Bone marrow (tissue), 2 donors: ENCODE results near the gene RANBP10.

Source experiments
- DNase-seq, 2 donors: peaks; one replicate each; lab custom pipeline; 2025; lab: John Stamatoyannopoulos, UW

Gene RANBP10

GRCh38 chr16:67741118-67741517 lies 65.2 kb downstream of the RANBP10 start:
- DNase-seq: no peak

DNA sequence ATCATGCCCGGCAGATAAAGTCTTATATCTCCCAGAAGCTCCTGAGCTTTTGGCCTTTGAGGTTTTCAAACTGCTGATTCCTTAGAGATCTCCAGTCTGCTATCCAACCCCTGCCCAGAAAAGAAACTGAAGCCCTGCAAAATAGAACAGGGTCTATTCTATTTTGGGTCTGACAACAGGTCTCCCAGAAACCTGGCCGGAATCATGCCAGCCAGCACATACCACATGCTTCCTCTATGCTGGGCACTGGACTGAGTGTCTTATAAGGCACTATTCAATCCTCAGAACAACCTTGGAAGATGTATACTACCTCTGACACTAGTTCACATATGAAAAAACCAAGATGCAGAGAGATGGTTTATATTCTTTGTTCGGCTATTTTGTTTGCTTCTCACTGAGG lies 66.0 kb downstream of the RANBP10 start:
- DNase-seq: no peak

GRCh38 chr16:67736858-67737257 lies 69.5 kb downstream of the RANBP10 start:
- DNase-seq: no peak

DNA sequence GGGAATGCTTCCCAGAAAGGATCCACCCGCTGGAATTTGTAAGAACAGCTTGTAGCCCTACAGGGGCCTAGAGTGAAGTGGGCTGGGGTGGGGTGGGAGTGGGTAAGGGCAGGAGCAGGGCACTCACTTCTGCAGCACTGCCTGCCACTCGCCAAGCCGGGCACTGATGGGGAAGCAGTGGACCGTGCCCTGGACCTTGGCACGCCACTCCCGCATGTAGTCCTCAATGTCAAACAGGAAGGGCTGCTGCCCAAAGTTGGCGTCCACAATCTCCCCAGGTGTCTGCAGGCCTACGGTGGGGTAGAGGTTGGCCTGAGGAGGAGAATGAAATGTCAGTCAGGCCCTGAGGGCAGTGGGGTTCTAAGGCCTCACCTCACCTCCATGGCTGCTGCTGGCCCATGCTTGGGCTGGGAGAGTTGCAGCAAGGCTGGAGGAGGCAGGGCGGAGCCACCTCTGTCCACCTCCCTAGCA lies 71.6 kb downstream of the RANBP10 start:
- DNase-seq: no peak

GRCh38 chr16:67733734-67734470 lies 72.5 kb downstream of the RANBP10 start:
- no peak for DNase-seq

GRCh38 chr16:67731753-67732095 lies 74.6 kb downstream of the RANBP10 start:
- DNase-seq: no peak

DNA sequence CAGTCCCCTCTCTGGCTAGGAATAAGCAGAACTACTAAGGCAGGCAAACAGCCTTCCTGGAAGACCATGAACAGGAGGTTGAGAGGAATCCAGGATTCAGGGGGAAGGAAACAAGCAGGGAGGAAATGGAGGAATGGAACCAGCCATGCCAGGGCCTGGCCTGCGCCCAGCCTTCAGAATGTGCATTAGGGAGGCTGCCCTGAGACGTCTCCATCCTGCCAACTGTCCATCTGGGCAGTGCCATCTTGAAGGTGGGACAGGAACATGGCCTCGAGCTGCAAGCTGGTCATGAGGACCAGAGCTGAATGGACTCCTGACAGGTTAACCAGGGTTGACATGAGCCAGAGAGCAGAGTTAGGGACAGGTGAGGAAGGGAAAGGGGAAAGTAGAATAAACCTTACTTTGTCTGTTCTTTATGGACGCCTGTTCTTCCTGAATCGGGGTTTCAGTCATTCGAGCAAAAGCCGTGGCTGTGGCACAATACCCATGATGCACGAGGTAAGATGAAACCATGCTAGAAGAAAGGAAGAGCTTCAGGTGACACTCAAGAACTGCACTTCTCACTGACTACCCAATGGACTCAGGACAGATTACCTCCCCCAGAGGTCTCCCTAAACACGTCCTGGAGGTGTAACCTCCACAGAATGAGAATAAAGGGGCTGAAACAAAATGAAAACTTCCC lies 75.1 kb downstream of the RANBP10 start:
- DNase-seq: no peak

DNA sequence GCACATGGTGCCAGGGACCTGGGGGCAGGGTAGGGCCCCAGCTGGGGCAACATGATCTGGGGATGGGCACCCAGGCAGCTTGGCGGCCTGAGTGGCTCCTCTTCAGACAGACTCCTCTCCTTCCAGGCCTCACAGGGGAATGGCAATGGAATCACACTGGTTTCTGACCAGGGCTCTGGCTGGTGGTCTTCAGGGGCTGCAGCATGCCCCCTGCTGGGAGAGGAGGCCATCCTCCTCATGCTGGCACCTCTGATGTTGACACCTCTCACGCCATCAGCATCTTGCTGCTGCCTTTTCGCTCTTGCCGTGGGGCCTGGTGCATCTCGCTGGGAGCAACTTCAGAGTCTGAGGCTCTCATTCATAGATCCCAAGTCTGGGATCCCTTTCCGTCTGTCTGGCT lies 76.0 kb downstream of the RANBP10 start:
- DNase-seq: no peak

GRCh38 chr16:67729636-67730248 lies 76.6 kb downstream of the RANBP10 start:
- DNase-seq: no peak

DNA sequence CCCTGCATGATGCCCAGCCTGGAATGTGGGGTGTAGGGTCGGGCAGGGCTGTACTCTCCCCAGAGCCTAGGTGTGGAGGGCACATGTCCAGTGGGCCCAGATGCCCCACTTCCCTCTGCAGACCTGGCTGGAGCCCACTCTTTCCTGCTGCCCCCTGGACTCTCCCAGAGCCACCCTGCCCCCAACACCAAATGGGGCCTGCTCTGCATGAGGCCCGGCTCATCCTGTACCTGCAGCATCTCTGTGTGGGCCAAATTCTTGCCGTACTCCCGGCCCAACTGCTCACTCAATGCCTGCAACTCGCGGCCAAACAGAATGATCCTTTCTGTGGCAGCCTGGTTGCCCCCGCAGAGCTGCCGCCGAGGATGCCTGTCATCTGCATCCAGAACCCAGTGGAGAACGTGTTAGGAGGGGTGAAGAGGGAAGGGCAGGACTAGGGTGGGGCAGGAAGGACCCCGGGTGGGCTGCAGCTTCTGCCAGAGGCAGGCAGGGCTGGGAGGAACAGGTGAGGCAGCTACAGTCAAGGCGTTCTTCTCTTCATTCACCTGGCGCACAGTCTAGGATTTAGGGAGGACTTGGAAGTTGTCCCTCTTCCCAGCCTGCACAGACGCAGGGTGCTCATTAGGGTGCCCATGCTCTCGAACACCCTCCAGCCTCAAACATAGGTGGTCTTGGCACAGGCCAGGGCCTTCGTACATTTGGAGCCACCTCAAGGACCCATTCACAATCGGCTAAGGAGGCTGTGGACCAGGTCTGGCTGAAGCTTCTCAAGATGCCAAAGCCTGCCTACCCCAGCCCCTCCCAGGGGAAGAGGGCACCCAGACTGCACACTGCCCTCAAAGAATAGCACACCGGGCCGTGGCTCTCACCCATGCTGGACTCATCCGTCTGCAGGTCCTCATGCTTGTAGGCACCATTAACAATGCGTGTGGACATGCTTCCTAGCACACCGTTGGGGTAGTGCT lies 78.6 kb downstream of the RANBP10 start:
- no peak for DNase-seq

DNA sequence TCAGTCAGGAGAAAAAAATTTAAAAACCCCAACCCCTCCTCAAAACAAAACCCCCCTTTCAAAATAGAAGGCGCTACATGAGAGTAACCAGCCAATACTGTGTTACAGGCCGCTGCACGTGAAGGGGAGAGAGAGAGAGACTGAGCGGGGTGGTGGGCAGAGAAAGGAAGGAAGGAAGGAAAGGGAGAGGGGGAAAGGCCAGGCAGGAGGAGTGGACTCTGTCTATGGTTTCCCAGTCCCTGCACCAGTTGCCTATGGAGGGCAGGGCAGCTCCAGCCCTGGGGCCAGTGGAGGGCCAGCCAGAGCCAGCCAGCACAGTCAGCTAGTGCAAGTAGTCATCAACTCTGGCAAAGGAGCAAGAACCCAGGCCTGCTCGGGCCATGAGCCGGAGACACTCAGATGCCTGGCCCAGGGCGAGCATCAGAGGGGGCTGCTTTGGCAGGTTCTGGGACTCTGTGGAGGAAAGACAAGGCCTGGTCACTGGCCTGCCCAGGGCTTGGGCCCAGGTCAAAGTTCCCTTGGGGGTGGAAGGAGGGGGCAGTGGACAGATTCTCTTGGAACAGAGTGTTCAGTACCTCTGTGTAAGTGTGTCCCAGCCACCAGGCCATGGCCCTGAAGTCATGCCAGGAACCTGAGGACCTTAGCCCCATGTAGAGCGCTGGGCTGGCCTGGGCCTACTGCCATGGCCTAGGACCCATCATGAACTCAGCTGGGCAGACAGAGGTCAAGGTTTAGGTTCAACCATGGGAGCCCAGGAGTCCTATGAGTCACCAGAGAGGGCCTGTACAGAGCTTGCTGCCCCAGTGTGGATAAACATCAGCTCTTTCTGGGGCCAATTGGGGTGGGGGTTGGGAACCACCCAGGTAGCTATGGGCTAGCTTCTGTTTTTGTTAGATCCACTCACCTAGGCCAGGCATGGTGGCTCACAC lies 80.0 kb downstream of the RANBP10 start:
- no peak for DNase-seq

DNA sequence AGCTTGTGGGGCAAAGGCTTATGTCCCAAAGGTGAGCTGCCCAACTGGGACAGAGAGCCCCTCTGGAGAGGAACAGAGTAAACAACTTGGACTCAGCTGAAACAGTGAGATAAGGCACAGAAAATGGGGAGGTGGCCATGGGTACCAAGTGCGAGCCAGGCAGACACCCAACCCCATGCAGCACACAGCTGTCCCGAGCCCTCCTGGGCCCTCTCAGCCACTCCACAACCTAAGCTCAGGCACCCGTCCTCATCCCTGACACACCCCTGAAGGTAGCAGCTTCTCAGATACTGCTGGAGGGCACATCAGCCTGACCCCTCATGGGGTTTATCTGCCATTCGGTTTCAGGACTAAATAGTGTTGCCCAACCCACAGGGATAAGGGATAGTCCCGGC lies 82.5 kb downstream of the RANBP10 start:
- DNase-seq: no peak

DNA sequence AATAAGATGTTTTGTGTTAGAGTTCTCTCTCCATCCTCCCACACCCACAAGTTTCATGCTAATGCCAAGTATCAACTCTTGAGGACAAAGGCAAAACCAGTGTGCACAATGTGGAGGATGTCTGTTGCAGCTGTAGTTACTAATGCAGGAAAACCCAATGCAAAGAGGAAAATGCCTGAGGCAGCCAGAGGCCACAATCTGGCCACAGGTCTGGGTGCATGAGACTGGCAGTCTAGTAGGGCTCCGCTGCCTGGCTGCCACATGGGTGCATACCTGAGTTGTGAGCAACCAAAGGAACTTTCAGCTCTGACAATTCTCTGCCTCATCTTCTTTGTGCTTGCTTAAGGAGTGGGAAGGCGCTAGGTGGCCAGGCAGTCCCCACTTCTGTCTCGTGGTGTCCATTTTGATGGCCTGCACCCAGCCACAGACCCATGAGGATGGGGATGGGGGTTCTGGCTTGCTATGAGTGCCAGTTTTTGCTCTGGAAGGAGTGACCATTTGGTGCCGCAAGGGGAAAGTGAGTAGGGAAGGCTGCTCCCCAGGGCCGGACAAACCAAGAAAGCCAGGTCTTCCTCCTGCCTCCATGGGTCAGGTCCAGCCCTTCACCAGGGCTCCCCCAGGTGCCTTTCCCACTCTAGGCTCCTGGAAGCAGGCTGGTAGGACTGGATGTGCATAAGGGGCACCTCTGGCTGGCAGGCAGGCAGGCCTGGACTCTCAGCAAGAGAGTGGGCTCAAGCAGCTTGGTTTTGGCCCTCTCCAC lies 83.0 kb downstream of the RANBP10 start:
- no peak for DNase-seq

DNA sequence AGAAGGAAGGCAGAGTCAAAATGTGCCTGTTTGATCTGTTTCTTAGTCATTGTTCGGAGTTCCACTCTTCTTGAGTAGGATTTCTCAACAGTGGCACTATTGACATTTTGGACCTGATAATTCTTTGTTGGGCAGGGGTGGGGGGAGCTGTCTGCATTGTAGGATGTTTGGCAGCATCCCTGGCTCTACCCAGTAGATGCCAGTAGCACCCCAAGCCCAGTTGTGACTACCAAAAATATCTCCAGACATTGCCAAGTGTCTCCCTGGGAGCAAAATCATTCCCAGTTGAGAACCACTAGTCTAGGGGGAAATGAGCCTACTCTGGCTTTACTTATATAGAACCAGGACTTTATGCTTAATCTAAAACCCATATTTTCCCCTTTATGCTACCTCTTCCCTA lies 86.1 kb downstream of the RANBP10 start:
- DNase-seq: no peak

- DNase-seq: peak in 1 of 2 donors; percentile 36
Observed at GRCh38 chr16:67719778-67720144, 86.6 kb downstream of the RANBP10 start.

DNA sequence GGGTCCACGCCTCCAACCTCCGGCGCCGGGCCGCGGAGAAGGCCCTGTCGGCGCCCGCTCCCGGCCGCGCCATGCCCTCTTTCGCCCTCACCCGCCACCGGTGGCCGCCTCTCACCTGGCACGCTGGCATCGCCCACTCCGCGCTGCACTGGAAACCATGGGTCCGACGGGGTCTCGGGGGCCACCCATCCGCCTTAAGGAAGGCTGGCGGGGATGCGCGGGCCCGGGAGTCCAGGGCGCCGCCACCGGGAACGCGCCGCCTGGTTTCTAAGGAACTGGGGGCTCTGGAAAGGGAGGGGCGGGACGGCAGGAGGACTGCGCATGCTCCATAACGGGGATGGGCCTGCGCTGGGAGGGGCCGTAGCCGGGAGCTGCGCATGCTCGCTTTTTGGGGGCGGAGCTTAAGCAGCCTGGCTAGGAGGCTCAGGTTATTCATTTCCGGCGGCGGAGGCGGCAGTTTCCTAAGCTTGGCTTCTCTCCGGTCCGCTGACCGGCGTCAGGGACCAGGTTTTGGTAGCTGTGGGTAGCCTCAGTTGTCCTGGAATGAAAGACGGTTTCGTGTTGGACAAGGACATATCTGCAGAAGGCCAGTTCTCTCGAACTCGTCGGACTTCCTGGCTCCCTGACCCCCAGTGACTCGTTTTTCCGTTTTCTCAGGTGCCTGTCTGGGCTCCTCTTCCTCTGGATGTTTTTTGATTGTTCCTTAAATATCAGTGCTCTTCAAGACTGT lies 87.1 kb downstream of the RANBP10 start, which contains the start of gene GFOD2:
Gene GFOD2, minus strand, starts transcription at position 269 of the 730 bp plus-strand sequence. CDS start 33,601 bp downstream, outside the sequence.
- peak; percentile 83 to 96 for DNase-seq

GRCh38 chr16:67718668-67719047 lies 87.7 kb downstream of the RANBP10 start:
- DNase-seq: no peak

DNA sequence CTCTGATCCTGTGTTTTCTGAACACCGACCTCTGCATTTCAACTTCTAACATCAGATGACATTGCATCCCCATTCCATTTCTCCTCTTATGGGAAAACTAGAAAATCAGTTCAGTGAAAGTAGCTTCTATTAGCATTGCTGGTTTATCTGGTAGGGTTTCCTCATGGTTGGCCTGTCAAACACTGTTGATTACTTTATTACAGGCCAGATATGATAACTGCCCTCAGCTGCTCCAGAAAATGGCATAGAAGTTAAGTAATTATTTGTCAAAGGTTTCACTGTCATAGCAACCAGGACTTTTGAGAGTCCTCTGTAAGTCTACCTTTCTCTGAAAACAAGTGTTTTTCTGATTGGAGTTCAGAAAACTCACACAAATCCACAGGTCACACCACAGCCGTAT lies 90.3 kb downstream of the RANBP10 start:
- no peak for DNase-seq

DNA sequence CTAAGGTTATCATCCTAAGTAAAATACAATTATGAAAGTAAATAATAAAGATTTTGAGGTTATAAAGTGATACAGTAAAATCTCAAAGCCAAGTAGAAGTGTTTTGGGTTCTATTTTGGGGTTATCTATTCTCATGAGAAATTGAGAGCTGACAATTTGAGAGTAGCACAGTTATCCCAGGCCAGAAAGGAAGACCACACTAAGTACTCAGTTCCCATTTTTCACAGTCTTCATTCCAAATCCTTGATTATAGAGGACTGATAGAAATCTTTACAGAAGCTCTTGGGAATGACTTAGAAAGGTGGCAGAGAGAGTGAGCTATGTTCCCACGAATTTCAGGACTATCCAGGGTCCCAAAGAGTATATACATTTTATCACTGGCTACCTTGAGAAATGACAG lies 91.8 kb downstream of the RANBP10 start:
- DNase-seq: no peak
